ENCODE results near the gene MUC6.

The MUC6 gene

GRCh38 chr11:1041936-1042608 lies 5.6 kb upstream of the MUC6 start:
- TF ChIP-seq CTCF (IDR thresholded peaks at IDR 0.05), result no peak

DNA sequence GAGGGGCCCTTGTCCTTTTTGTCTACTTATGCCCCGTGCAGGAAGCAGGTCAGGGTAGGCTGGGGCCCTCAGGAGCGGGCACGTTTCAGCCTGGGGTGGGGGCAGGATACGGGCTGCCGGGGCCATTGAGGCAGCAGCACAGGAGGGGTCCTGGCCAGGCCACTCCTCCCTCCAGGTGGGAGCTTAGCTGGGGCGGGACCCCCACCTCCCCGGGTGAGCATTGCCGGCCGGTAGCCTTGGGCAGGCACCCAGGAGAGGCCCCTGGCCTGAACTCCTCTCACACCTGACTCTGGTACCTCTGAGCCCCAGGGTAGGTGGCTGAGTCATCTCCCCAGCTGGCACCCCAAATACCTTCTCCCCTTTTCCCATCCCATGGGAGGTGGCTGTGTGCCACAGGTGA lies 5.0 kb upstream of the MUC6 start:
- Histone ChIP-seq H3K4me3 (ENCODE audit: low read depth in 1 of 2, low read length in 1 of 2) (no peak overlapping the region), H3K4me1 (ENCODE audit: control insufficient read depth in 1 of 2, insufficient read depth in 1 of 2, low read depth in 1 of 2, low read length in 1 of 2) (no peaks in the 10 kb centered on the region), H3K9me3 (no peaks in the 10 kb centered on the region), H3K36me3 (no peaks in the 10 kb centered on the region), H3K27ac (no peak overlapping the region), H3K27me3 (no peaks in the 10 kb centered on the region)
- TF ChIP-seq CTCF (IDR thresholded peaks at IDR 0.05), result no peak

More at GRCh38 chr11:1041936-1042608, 5.6 kb upstream of the MUC6 start:
- Histone ChIP-seq H3K9me3 (no peaks in the 10 kb centered on the region), H3K27ac (no peak overlapping the region), H3K36me3 (no peaks in the 10 kb centered on the region), H3K27me3 (no peaks in the 10 kb centered on the region), H3K4me3 (ENCODE audit: low read depth in 1 of 2, low read length in 1 of 2) (no peak overlapping the region), H3K4me1 (ENCODE audit: control insufficient read depth in 1 of 2, insufficient read depth in 1 of 2, low read depth in 1 of 2, low read length in 1 of 2) (no peaks in the 10 kb centered on the region)

DNA sequence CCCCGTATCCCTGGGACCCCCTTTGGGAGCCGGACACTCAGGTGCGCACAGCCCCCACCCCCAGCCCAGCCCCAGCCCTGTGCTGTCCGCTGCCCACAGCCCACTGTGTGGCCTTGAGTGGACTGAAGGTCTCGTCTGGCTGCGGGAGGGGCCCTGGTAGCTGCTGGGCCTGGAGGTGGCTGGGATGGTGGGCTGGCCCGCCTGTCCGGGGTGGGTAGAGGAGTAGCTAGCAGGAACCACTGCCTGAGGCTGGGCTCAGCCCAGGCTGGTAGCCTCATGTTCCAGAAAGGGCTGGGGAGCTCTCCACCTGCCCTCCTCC lies 4.6 kb upstream of the MUC6 start:
- no peaks in the 10 kb centered on the region for H3K27me3 ChIP-seq
- no peak for TF ChIP-seq CTCF (IDR thresholded peaks at IDR 0.05)
- H3K4me3 ChIP-seq (ENCODE audit: low read depth in 1 of 2, low read length in 1 of 2), result no peak overlapping the region

DNA sequence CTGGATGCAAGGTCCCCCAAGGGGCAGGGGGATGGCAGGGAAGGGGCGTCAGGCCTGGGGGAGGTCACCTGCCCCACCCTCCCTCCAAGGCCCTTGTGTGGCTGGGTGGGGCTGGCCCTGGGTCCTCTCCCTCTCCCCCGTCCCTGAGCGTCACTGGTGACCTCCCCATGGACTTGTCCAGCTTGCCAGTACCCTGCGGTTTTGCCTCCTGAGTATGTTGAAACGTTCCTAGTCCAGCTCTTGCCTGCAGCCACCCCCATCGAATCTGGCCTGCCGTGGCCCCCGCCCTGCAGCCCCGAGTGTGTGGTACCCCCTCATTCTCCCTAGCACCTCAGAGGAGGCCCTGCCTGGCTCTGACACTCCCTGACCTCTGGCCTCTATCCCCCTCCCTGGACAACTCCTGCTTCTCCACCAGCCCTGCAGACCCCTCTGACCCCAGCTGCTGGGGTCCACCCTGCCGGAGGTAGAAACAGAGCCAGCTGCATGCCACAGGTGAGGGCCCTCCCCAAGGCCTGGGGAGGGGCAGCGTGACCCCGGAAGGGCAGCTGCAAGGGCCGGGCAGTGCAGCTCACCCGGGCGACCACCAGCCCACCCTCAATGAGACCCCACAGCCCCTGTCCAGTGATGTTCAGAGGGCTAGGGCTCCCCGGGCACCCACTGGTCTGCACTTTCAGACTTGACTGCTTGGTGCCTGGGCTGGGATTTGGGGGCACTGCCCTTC lies 4.1 kb upstream of the MUC6 start:
- Histone ChIP-seq H3K27me3 (no peaks in the 10 kb centered on the region), H3K27ac (no peak overlapping the region), H3K4me1 (ENCODE audit: control insufficient read depth in 1 of 2, insufficient read depth in 1 of 2, low read depth in 1 of 2, low read length in 1 of 2) (no peaks in the 10 kb centered on the region), H3K4me3 (ENCODE audit: low read depth in 1 of 2, low read length in 1 of 2) (no peak overlapping the region), H3K9me3 (no peaks in the 10 kb centered on the region), H3K36me3 (no peaks in the 10 kb centered on the region)
- no peak for TF ChIP-seq CTCF (IDR thresholded peaks at IDR 0.05)

More for the DNA sequence above, 4.6 kb upstream of the MUC6 start:
- Histone ChIP-seq H3K9me3 (no peaks in the 10 kb centered on the region), H3K27ac (no peak overlapping the region), H3K36me3 (no peaks in the 10 kb centered on the region), H3K4me1 (ENCODE audit: control insufficient read depth in 1 of 2, insufficient read depth in 1 of 2, low read depth in 1 of 2, low read length in 1 of 2) (no peaks in the 10 kb centered on the region)

DNA sequence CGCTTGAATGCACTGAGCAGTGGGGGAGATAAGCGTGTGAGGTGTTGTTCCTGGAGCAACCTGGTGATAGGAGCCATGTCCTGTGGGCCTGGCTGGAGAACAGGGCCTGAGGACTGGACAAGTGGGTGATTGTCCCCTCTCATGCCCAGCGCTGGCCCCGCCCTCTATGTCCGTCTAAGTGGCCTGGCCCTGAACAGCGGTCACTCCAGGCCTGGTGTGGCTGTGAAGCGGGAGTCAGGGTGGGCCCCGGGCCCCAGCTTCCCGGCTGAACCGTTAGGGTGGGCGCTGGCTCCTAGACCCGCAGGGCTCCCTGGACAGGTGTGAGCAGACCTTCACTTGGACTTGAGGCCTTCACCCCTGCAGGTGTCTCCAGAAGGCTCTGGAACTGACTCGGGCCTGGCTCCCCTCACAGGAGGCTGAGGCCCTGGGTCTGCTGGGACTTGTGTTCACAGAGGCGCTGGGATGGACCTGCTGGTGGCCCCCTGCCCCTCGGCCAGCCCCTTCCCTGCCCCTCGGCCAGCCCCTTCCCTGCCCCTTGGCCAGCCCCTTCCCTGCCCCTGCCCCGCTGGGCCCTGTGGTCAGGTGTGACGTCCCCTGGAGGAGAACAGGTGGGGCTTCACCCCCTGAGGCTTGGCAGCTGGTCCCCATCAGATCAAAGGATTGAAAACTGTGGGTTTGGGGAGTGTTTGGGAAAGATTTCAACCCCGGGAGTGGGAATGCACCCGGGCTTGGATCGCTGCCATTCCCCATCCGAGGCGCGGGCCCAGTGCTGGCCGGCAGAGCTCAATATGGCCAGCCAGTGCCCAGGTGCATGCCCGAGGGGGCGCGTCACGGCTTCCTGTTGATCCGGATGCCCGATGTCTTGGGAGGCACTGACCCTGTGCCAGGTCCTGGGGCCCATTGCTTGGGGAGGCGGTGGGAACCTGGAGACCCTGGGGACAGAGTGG lies 3.2 kb upstream of the MUC6 start:
- Histone ChIP-seq H3K27me3 (no peaks in the 10 kb centered on the region), H3K36me3 (no peaks in the 10 kb centered on the region), H3K27ac (no peak overlapping the region), H3K4me1 (ENCODE audit: control insufficient read depth in 1 of 2, insufficient read depth in 1 of 2, low read depth in 1 of 2, low read length in 1 of 2) (no peaks in the 10 kb centered on the region), H3K9me3 (no peaks in the 10 kb centered on the region), H3K4me3 (ENCODE audit: low read depth in 1 of 2, low read length in 1 of 2) (no peak overlapping the region)
- no peak for TF ChIP-seq CTCF (IDR thresholded peaks at IDR 0.05)
